RWPE2 (cell line): ENCODE results near the gene CCL14.
"Not testable (repeated sequence)": the region's sequence is repeated elsewhere in the genome, so short reads cannot be mapped to it uniquely, and the experiment has no call there.

Experiments
- ATAC-seq: fragments of 200-7000 bp; cut with Tn5 transposase; 3 replicates; pipeline ENCODE4 v1.9.1; 2021; ENCODE audit warnings: low read depth
- DNase-seq: peaks from one replicate; pipeline ENCODE4 v3.0.0-alpha.2; 2020; ENCODE audit warnings: low spot score
- H3K27ac ChIP-seq: fragments of 450-650 bp; 2 replicates; pipeline ENCODE4 v1.5.1; 2017; ENCODE audit warnings: mild to moderate bottlenecking; ENCODE audit not compliant: poor library complexity, severe bottlenecking
- H3K27me3 ChIP-seq: fragments of 250-450 bp; sonication (Bioruptor Pico); 2 replicates; pipeline ENCODE4 v1.5.1; 2021; ENCODE audit warnings: mild to moderate bottlenecking, moderate library complexity; ENCODE audit not compliant: insufficient read depth, poor library complexity, severe bottlenecking
- H3K36me3 ChIP-seq: fragments of 250-450 bp; sonication (Bioruptor Pico); 2 replicates; pipeline ENCODE4 v1.5.1; 2020; ENCODE audit warnings: low read depth, mild to moderate bottlenecking, moderate library complexity
- H3K4me1 ChIP-seq: fragments of 250-450 bp; sonication (Bioruptor Pico); 2 replicates; pipeline ENCODE4 v1.5.1; 2021; ENCODE audit warnings: mild to moderate bottlenecking, moderate library complexity; ENCODE audit not compliant: insufficient read depth, poor library complexity, severe bottlenecking
- H3K4me3 ChIP-seq: fragments of 250-450 bp; sonication (Bioruptor Pico); 2 replicates; pipeline ENCODE4 v1.5.1; 2021; ENCODE audit warnings: mild to moderate bottlenecking, moderate library complexity; ENCODE audit not compliant: severe bottlenecking
- H3K9me3 ChIP-seq: fragments of 250-450 bp; sonication (Bioruptor Pico); 2 replicates; pipeline ENCODE4 v1.5.1; 2021; ENCODE audit warnings: mild to moderate bottlenecking, moderate library complexity; ENCODE audit not compliant: severe bottlenecking
- CTCF ChIP-seq: fragments of 450-650 bp; IDR thresholded peaks from one replicate; pipeline ENCODE4 v1.5.1; 2017; ENCODE audit warnings: mild to moderate bottlenecking, moderate library complexity; ENCODE audit not compliant: poor library complexity, severe bottlenecking

The CCL14 gene

GRCh38 chr17:35998018-35998545 is 11.6 kb upstream of the CCL14 start:
- Histone ChIP-seq H3K27me3 (no peaks in the 10 kb centered on the region), H3K36me3 (no peaks in the 10 kb centered on the region), H3K9me3 (no peaks in the 10 kb centered on the region), H3K4me1 (no peaks in the 10 kb centered on the region), H3K4me3 (no peak overlapping the region), H3K27ac (no peak overlapping the region)
- no peak for DNase-seq
- no peak for ATAC-seq
- TF ChIP-seq CTCF = no peak

GRCh38 chr17:35995346-35995745 is 8.8 kb upstream of the CCL14 start:
- not testable (repeated sequence) for H3K27me3 ChIP-seq, H3K27ac ChIP-seq, DNase-seq, ATAC-seq, H3K4me1 ChIP-seq, H3K9me3 ChIP-seq, H3K4me3 ChIP-seq, H3K36me3 ChIP-seq

GRCh38 chr17:35991075-35991474 is 4.5 kb upstream of the CCL14 start:
- no peaks in the 10 kb centered on the region for H3K27me3 ChIP-seq
- H3K4me3 ChIP-seq = no peak overlapping the region
- no peak for TF ChIP-seq CTCF
- H3K36me3 ChIP-seq = no peaks in the 10 kb centered on the region
- DNase-seq (no peak), ATAC-seq (no peak)
- no peaks in the 10 kb centered on the region for H3K4me1 ChIP-seq
- H3K27ac ChIP-seq = no peak overlapping the region
- no peaks in the 10 kb centered on the region for H3K9me3 ChIP-seq

- no peaks in the 10 kb centered on the region for H3K4me1 ChIP-seq
- no peak for TF ChIP-seq CTCF
- no peaks in the 10 kb centered on the region for H3K9me3 ChIP-seq
- ATAC-seq (no peak), DNase-seq (no peak)
- H3K36me3 ChIP-seq = no peaks in the 10 kb centered on the region
- H3K4me3 ChIP-seq = no peak overlapping the region
- no peaks in the 10 kb centered on the region for H3K27me3 ChIP-seq
- no peak overlapping the region for H3K27ac ChIP-seq
Observed at GRCh38 chr17:35988164-35988563, 1.6 kb upstream of the CCL14 start.

GRCh38 chr17:35984140-35984539 is 2.4 kb downstream of the CCL14 start:
- no peak for TF ChIP-seq CTCF
- no peaks in the 10 kb centered on the region for H3K36me3 ChIP-seq
- H3K27me3 ChIP-seq = no peaks in the 10 kb centered on the region
- no peak for DNase-seq
- H3K27ac ChIP-seq = no peak overlapping the region
- no peaks in the 10 kb centered on the region for H3K9me3 ChIP-seq
- ATAC-seq = no peak
- no peak overlapping the region for H3K4me3 ChIP-seq
- H3K4me1 ChIP-seq = no peaks in the 10 kb centered on the region
